Measurements from ENCODE around the gene IL1RAPL2.

DNA sequence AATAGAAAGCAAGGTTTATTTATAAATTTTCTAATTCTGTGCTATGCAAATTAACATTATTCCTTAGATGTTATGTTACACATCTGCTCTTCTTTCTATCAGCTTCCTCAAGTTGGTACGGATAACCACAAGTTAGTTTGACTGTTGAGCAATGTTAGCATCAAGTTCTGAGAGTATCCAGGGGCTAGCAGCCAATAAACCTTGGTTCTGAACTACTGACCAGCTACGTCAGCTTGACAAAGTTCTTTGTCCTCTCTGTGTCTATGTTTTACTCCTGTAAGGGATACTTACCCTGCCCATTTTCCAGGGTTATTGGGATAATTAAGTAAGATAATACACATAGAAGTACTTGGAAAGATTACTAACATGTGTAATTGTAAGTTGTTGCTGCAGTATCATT lies 662.6 kb downstream of the IL1RAPL2 start:
- TF ChIP-seq, protein P1, sequence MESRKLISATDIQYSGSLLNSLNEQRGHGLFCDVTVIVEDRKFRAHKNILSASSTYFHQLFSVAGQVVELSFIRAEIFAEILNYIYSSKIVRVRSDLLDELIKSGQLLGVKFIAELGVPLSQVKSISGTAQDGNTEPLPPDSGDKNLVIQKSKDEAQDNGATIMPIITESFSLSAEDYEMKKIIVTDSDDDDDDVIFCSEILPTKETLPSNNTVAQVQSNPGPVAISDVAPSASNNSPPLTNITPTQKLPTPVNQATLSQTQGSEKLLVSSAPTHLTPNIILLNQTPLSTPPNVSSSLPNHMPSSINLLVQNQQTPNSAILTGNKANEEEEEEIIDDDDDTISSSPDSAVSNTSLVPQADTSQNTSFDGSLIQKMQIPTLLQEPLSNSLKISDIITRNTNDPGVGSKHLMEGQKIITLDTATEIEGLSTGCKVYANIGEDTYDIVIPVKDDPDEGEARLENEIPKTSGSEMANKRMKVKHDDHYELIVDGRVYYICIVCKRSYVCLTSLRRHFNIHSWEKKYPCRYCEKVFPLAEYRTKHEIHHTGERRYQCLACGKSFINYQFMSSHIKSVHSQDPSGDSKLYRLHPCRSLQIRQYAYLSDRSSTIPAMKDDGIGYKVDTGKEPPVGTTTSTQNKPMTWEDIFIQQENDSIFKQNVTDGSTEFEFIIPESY (IDR thresholded peaks at IDR 0.05; ENCODE audit: borderline replicate concordance, low read depth): no peak
- TF ChIP-seq, protein P2, sequence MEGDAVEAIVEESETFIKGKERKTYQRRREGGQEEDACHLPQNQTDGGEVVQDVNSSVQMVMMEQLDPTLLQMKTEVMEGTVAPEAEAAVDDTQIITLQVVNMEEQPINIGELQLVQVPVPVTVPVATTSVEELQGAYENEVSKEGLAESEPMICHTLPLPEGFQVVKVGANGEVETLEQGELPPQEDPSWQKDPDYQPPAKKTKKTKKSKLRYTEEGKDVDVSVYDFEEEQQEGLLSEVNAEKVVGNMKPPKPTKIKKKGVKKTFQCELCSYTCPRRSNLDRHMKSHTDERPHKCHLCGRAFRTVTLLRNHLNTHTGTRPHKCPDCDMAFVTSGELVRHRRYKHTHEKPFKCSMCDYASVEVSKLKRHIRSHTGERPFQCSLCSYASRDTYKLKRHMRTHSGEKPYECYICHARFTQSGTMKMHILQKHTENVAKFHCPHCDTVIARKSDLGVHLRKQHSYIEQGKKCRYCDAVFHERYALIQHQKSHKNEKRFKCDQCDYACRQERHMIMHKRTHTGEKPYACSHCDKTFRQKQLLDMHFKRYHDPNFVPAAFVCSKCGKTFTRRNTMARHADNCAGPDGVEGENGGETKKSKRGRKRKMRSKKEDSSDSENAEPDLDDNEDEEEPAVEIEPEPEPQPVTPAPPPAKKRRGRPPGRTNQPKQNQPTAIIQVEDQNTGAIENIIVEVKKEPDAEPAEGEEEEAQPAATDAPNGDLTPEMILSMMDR (IDR thresholded peaks at IDR 0.05): no peak
- TF ChIP-seq EP300 (IDR thresholded peaks at IDR 0.05; ENCODE audit: borderline replicate concordance in 1 of 2, low read depth in 1 of 2, low read length in 1 of 2) (no peak), TCF12 (IDR thresholded peaks at IDR 0.05) (no peak), YY1 (IDR thresholded peaks at IDR 0.05; ENCODE audit: low read depth) (no peak), CHD2 (IDR thresholded peaks at IDR 0.05; ENCODE audit: low read length, partially characterized antibody) (no peak), FOXJ3 (CRISPR knock-in tag; IDR thresholded peaks at IDR 0.05) (no peak), SIN3A (IDR thresholded peaks at IDR 0.05; ENCODE audit: borderline replicate concordance, low read depth, low read length) (no peak), EZH2phosphoT487 (IDR thresholded peaks at IDR 0.05; ENCODE audit: borderline replicate concordance, low read depth) (no peak), POLR2AphosphoS5 (IDR thresholded peaks at IDR 0.05; ENCODE audit: low read depth, low read length) (no peak), GATA2 (CRISPR knock-in tag; IDR thresholded peaks at IDR 0.05) (no peak), SMC3 (IDR thresholded peaks at IDR 0.05; ENCODE audit: low read depth, low read length) (no peak), TAF1 (IDR thresholded peaks at IDR 0.05; ENCODE audit: borderline replicate concordance, low read depth, low read length) (no peak)

Measured in SK-N-SH (cell line).